ENCODE data around the gene ALPK1. TPM values are rescaled to one million over a fixed set of nuclear protein-coding genes. Genes with fewer than 3 reads are reported as not detected.
"Not testable (repeated sequence)": the region's sequence is repeated elsewhere in the genome, so short reads cannot be mapped to it uniquely, and the experiment has no call there.

ALPK1 gene
- total RNA-seq, 1 experiment from 2014 or later, result 21.3 TPM

DNA sequence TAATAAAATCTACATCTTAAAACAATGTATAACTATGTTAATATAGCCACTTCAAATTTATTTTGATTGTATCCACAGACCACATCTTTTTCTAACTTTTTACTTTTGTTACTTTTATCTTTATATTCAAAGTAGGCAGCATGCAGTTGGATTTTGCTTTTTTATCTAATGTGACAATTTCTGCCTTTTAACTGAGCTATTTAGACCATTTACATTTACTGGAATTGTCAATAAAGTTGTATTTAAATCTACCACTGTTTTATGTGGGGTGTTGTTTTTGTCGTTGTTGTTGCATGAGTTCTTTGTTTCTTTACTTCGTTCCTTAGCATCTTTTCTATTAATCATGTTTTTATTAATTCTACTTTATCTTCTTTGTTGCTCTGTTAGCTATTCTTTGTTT is 176.8 kb downstream of the ALPK1 start (continued):
- TF ChIP-seq POLR2A (IDR thresholded peaks at IDR 0.05; ENCODE audit: borderline replicate concordance, extremely low read depth, insufficient read depth, insufficient read length) (no peak), ELF1 (IDR thresholded peaks at IDR 0.05; ENCODE audit: borderline replicate concordance, low read depth) (no peak), SRF (IDR thresholded peaks at IDR 0.05; ENCODE audit: low read depth) (no peak), EZH2 (IDR thresholded peaks at IDR 0.05) (no peak)

DNA sequence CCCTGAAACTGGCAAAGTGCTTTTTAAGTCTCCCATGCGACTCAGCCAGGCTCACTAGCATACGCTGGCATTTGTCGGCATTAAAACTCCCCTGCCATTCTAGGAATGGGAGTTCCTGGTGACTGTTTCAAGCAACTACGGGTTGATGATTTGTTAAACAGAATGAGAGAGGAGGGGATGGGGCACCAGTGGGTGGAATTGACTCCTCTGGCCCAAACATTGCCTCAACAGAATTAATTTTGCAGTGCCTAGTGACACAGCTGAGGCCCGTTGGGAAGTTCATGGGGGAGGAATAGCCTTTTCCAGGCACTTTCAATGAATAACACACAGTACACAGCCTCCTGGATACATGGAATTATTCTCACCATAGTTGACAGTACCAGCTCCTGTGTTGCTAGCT is 188.8 kb downstream of the ALPK1 start:
- TF ChIP-seq SIN3A (IDR thresholded peaks at IDR 0.05; ENCODE audit: low read depth) (no peak), FOSL1 (IDR thresholded peaks at IDR 0.05; ENCODE audit: low read depth) (no peak), ELF1 (IDR thresholded peaks at IDR 0.05; ENCODE audit: borderline replicate concordance, low read depth) (no peak), EZH2 (IDR thresholded peaks at IDR 0.05) (no peak), YY1 (IDR thresholded peaks at IDR 0.05; ENCODE audit: extremely low read depth, insufficient replicate concordance, low read depth, low read length) (no peak), POLR2AphosphoS5 (IDR thresholded peaks at IDR 0.05; ENCODE audit: low read depth, low read length) (no peak)
- TF ChIP-seq, protein P1, sequence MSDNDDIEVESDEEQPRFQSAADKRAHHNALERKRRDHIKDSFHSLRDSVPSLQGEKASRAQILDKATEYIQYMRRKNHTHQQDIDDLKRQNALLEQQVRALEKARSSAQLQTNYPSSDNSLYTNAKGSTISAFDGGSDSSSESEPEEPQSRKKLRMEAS (IDR thresholded peaks at IDR 0.05), result no peak
- Histone ChIP-seq H2AFZ (ENCODE audit: low read depth, low read length, poor library complexity, severe bottlenecking) (no peak overlapping the region), H3K4me2 (ENCODE audit: low read length) (no peak overlapping the region), H3K9me2 (ENCODE audit: insufficient read depth) (no peaks in the 10 kb centered on the region), H3K27me3 (ENCODE audit: insufficient read depth, low read length) (no peaks in the 10 kb centered on the region), H3K36me3 (ENCODE audit: control insufficient read depth in 1 of 2, insufficient read depth in 2 of 2, low read length in 2 of 2) (no peaks in the 10 kb centered on the region), H3K27ac (ENCODE audit: low read depth, low read length) (no peak overlapping the region), H3K9ac (ENCODE audit: low read length) (no peak overlapping the region), H3K79me2 (ENCODE audit: insufficient read depth, low read length) (no peaks in the 10 kb centered on the region), H3K4me3 (replicated peaks in 1 of 2; ENCODE audit: low read depth in 1 of 2, low read length in 2 of 2) (no peak overlapping the region), H4K20me1 (ENCODE audit: insufficient read depth) (no peaks in the 10 kb centered on the region), H3K4me1 (ENCODE audit: control insufficient read depth in 1 of 2, insufficient read depth in 2 of 2, low read length in 2 of 2) (no peaks in the 10 kb centered on the region), H3K9me3 (ENCODE audit: control insufficient read depth in 1 of 2, insufficient read depth in 1 of 2, low read depth in 1 of 2, low read length in 2 of 2) (no peaks in the 10 kb centered on the region; a peak in 1 of 4 replicates)
- ChIA-PET CTCF (no interaction called here), POLR2A (no interaction called here), RAD21 (ENCODE audit: low non-redundant PET in 1 of 2, low total read pairs in 2 of 2, uncharacterized antibody in 2 of 2, unreplicated experiment in 2 of 2) (no interaction called here)
- no TSS peak for BruUV-seq (replicated peaks)
- ATAC-seq, result no peak
- DNase-seq (ENCODE audit: low read depth, low spot score), result no peak
- intact Hi-C loops (cut with micrococcal nuclease), result no loop called here

DNA sequence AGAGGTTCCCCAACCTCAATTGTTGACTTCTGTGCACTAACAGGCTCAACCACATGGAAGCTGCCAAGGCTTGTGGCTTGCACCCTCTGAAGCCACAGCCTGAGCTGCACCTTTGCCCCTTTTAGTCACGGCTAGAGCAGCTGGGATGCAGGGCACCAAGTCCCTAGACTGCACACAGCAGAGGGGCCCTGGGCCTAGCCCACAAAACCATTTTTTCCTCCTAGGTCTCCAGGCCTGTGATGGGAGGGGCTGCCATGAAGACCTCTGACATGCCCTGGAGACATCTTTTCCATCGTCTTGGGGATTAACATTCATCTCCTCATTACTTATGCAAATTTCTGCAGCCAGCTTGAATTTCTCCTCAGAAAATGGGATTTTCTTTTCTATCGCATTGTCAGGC is 193.6 kb downstream of the ALPK1 start:
- H2AFZ ChIP-seq (ENCODE audit: low read depth, low read length, poor library complexity, severe bottlenecking); BruUV-seq (replicated peaks); CTCF ChIA-PET: not testable (repeated sequence)

More for the DNA sequence above, 193.6 kb downstream of the ALPK1 start:
- H3K9me2 ChIP-seq (ENCODE audit: insufficient read depth); intact Hi-C loops (cut with micrococcal nuclease); H3K4me2 ChIP-seq (ENCODE audit: low read length); H3K9me3 ChIP-seq (ENCODE audit: control insufficient read depth in 1 of 2, insufficient read depth in 1 of 2, low read depth in 1 of 2, low read length in 2 of 2); POLR2A ChIA-PET; H3K9ac ChIP-seq (ENCODE audit: low read length); H3K4me3 ChIP-seq (replicated peaks in 1 of 2; ENCODE audit: low read depth in 1 of 2, low read length in 2 of 2); H4K20me1 ChIP-seq (ENCODE audit: insufficient read depth); RAD21 ChIA-PET (ENCODE audit: low non-redundant PET in 1 of 2, low total read pairs in 2 of 2, uncharacterized antibody in 2 of 2, unreplicated experiment in 2 of 2); ATAC-seq; H3K27ac ChIP-seq (ENCODE audit: low read depth, low read length); H3K79me2 ChIP-seq (ENCODE audit: insufficient read depth, low read length); H3K27me3 ChIP-seq (ENCODE audit: insufficient read depth, low read length); H3K4me1 ChIP-seq (ENCODE audit: control insufficient read depth in 1 of 2, insufficient read depth in 2 of 2, low read length in 2 of 2); H3K36me3 ChIP-seq (ENCODE audit: control insufficient read depth in 1 of 2, insufficient read depth in 2 of 2, low read length in 2 of 2); DNase-seq (ENCODE audit: low read depth, low spot score): not testable (repeated sequence)

Other genes starting within 250 kb of the ALPK1 start
- gene FAM241A, start 151.9 kb upstream of the ALPK1 start, total RNA-seq (2021; ENCODE audit: unreplicated experiment), result 4.5 TPM
- 56.7 TPM for gene AP1AR, start 65.6 kb upstream of the ALPK1 start, total RNA-seq (2021; ENCODE audit: unreplicated experiment)
- 29.2 TPM for gene TIFA, start 11.5 kb upstream of the ALPK1 start, total RNA-seq (2021; ENCODE audit: unreplicated experiment)
- 0.12 TPM for gene NEUROG2, start 218.8 kb downstream of the ALPK1 start, total RNA-seq (2021; ENCODE audit: unreplicated experiment)